SK-N-SH treated with all-trans-retinoic acid at 6 μM for 48 hours (cell line): ENCODE results near the gene EFNB1.

ENCODE experiments used
- ATAC-seq: fragments of 200-7000 bp; cut with Tn5 transposase; 3 replicates; pipeline ENCODE4 v1.9.1; 2020; ENCODE audit warnings: mild to moderate bottlenecking, moderate library complexity
- ARNTL ChIP-seq: fragments of 450-650 bp; formaldehyde crosslinking; IDR thresholded peaks from 2 replicates; pipeline ENCODE4 v1.5.0; 2020; ENCODE audit warnings: low read depth, mild to moderate bottlenecking, moderate library complexity, borderline replicate concordance
- BACH2 ChIP-seq: fragments of 250-450 bp; sonication (Bioruptor Pico); IDR thresholded peaks from 2 replicates; pipeline ENCODE4 v1.9.0; 2021; ENCODE audit warnings: mild to moderate bottlenecking, borderline replicate concordance
- CSDC2 ChIP-seq: fragments of 250-450 bp; sonication (Bioruptor Pico); IDR thresholded peaks from 2 replicates; pipeline ENCODE4 v1.5.0; 2020; ENCODE audit warnings: mild to moderate bottlenecking, moderate library complexity
- ESRRG ChIP-seq: fragments of 250-450 bp; sonication (Bioruptor Pico); IDR thresholded peaks from 2 replicates; pipeline ENCODE4 v1.6.1; 2021; ENCODE audit warnings: mild to moderate bottlenecking
- GLIS3 ChIP-seq: fragments of 250-450 bp; sonication (Bioruptor Pico); IDR thresholded peaks from 2 replicates; pipeline ENCODE4 v1.5.0; 2020; ENCODE audit warnings: mild to moderate bottlenecking, moderate library complexity
- ISL1 ChIP-seq: fragments of 250-450 bp; sonication (Bioruptor Pico); IDR thresholded peaks from 2 replicates; pipeline ENCODE4 v2.1.2; 2022; ENCODE audit warnings: mild to moderate bottlenecking, moderate library complexity
- OSR1 ChIP-seq: fragments of 250-450 bp; sonication (Bioruptor Pico); IDR thresholded peaks from 2 replicates; pipeline ENCODE4 v1.8.0; 2022; ENCODE audit warnings: moderate library complexity, mild to moderate bottlenecking, inconsistent platforms
- PPARA ChIP-seq: fragments of 250-450 bp; sonication (Bioruptor Pico); IDR thresholded peaks from 2 replicates; pipeline ENCODE4 v1.5.0; 2020; ENCODE audit warnings: mild to moderate bottlenecking, borderline replicate concordance
- RARB ChIP-seq: fragments of 250-450 bp; sonication (Bioruptor Pico); IDR thresholded peaks from 2 replicates; pipeline ENCODE4 v1.8.0; 2021; ENCODE audit warnings: mild to moderate bottlenecking, moderate library complexity
- SNAI2 ChIP-seq: fragments of 250-450 bp; sonication (Bioruptor Pico); IDR thresholded peaks from 2 replicates; pipeline ENCODE4 v1.5.0; 2020; ENCODE audit warnings: mild to moderate bottlenecking, moderate library complexity
- TCF4 ChIP-seq: fragments of 250-450 bp; sonication (Bioruptor Pico); IDR thresholded peaks from 2 replicates; pipeline ENCODE4 v1.8.0; 2021; ENCODE audit warnings: mild to moderate bottlenecking, moderate library complexity, borderline replicate concordance
- TOX ChIP-seq: fragments of 250-450 bp; sonication (Bioruptor Pico); IDR thresholded peaks from 2 replicates; pipeline ENCODE4 v1.8.0; 2021; ENCODE audit warnings: mild to moderate bottlenecking, moderate library complexity, borderline replicate concordance
- ZC3H10 ChIP-seq: fragments of 250-450 bp; sonication (Bioruptor Pico); IDR thresholded peaks from 2 replicates; pipeline ENCODE4 v1.5.1; 2021; ENCODE audit warnings: mild to moderate bottlenecking, moderate library complexity
- ZFP3 ChIP-seq: fragments of 250-450 bp; sonication (Bioruptor Pico); IDR thresholded peaks from 2 replicates; pipeline ENCODE4 v1.5.0; 2020; ENCODE audit warnings: mild to moderate bottlenecking, moderate library complexity
- ZFP30 ChIP-seq: fragments of 450-650 bp; formaldehyde crosslinking; IDR thresholded peaks from 2 replicates; pipeline ENCODE4 v1.5.0; 2022; ENCODE audit warnings: mild to moderate bottlenecking, moderate library complexity
- ZNF565 ChIP-seq: fragments of 450-650 bp; formaldehyde crosslinking; conservative IDR thresholded peaks from 2 replicates; pipeline ENCODE4 v1.5.0; 2020; ENCODE audit warnings: low read depth, mild to moderate bottlenecking, moderate library complexity
- ZNF70 ChIP-seq: fragments of 450-650 bp; formaldehyde crosslinking; IDR thresholded peaks from 2 replicates; pipeline ENCODE4 v1.5.0; 2020; ENCODE audit warnings: mild to moderate bottlenecking, moderate library complexity
- ZNF8 ChIP-seq: fragments of 450-650 bp; formaldehyde crosslinking; IDR thresholded peaks from 2 replicates; pipeline ENCODE4 v1.5.0; 2020; ENCODE audit warnings: mild to moderate bottlenecking, moderate library complexity
- TF ChIP-seq, protein P1 (sequence below): fragments of 250-450 bp; sonication (Bioruptor Pico); IDR thresholded peaks from 2 replicates; pipeline ENCODE4 v1.5.1; 2020; ENCODE audit warnings: low read depth, mild to moderate bottlenecking, moderate library complexity
- TF ChIP-seq, protein P2 (sequence below): fragments of 250-450 bp; sonication (Bioruptor Pico); IDR thresholded peaks from 2 replicates; pipeline ENCODE4 v1.5.0; 2020; ENCODE audit warnings: mild to moderate bottlenecking, moderate library complexity
- TF ChIP-seq, protein P3 (sequence below): fragments of 250-450 bp; sonication (Bioruptor Pico); IDR thresholded peaks from 2 replicates; pipeline ENCODE4 v1.8.0; 2021; ENCODE audit warnings: low read depth, mild to moderate bottlenecking, moderate library complexity, borderline replicate concordance
- TF ChIP-seq, protein P4 (sequence below): fragments of 250-450 bp; sonication (Bioruptor Pico); IDR thresholded peaks from 2 replicates; pipeline ENCODE4 v1.5.1; 2021; ENCODE audit warnings: mild to moderate bottlenecking, moderate library complexity
- TF ChIP-seq, protein P5 (sequence below): fragments of 250-450 bp; sonication (Bioruptor Pico); IDR thresholded peaks from 2 replicates; pipeline ENCODE4 v1.8.0; 2020; ENCODE audit warnings: mild to moderate bottlenecking, moderate library complexity, borderline replicate concordance

EFNB1 gene

DNA sequence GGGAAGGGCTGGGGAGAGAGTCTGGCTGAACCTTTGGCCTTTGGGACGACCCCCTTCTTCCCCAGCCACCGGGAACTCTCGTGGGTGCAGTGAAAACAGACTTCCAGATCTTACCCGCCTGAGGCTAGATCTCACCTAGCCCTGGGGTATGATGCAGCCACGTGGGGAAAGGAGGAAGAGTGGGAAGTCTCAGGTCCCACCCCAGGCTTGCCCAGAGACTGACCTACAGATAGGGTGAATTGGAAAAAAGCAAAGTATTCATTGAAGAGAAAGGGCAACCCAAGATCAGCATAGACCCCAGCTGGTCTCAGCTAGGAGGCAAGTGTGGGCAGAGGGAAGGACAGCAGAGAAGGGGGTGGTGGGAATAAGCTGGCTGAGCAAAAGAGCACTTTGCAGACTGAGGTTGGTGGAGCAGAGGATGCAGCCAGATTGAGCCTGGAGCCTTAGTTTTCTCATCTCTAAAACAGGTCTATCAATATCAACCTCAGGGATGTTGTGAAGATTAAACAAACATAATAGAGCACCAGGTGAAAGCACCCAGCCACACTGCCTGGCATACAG is 4.2 kb upstream of the EFNB1 start:
- ATAC-seq = no peak
- TF ChIP-seq ISL1 (CRISPR knock-in tag) = no peak
- TF ChIP-seq PPARA (CRISPR knock-in tag) = no peak
- no peak for TF ChIP-seq TOX
- no peak for TF ChIP-seq GLIS3 (CRISPR knock-in tag)
- TF ChIP-seq SNAI2 (CRISPR knock-in tag) = no peak
- TF ChIP-seq RARB = no peak
- no peak for TF ChIP-seq ARNTL (CRISPR knock-in tag)
- TF ChIP-seq TCF4 (CRISPR knock-in tag) = no peak
- no peak for TF ChIP-seq ZC3H10 (CRISPR knock-in tag)
- TF ChIP-seq, protein P1, sequence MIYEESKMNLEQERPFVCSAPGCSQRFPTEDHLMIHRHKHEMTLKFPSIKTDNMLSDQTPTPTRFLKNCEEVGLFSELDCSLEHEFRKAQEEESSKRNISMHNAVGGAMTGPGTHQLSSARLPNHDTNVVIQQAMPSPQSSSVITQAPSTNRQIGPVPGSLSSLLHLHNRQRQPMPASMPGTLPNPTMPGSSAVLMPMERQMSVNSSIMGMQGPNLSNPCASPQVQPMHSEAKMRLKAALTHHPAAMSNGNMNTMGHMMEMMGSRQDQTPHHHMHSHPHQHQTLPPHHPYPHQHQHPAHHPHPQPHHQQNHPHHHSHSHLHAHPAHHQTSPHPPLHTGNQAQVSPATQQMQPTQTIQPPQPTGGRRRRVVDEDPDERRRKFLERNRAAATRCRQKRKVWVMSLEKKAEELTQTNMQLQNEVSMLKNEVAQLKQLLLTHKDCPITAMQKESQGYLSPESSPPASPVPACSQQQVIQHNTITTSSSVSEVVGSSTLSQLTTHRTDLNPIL (CRISPR knock-in tag) = no peak
- TF ChIP-seq ZNF70 (CRISPR knock-in tag) = no peak
- TF ChIP-seq, protein P2, sequence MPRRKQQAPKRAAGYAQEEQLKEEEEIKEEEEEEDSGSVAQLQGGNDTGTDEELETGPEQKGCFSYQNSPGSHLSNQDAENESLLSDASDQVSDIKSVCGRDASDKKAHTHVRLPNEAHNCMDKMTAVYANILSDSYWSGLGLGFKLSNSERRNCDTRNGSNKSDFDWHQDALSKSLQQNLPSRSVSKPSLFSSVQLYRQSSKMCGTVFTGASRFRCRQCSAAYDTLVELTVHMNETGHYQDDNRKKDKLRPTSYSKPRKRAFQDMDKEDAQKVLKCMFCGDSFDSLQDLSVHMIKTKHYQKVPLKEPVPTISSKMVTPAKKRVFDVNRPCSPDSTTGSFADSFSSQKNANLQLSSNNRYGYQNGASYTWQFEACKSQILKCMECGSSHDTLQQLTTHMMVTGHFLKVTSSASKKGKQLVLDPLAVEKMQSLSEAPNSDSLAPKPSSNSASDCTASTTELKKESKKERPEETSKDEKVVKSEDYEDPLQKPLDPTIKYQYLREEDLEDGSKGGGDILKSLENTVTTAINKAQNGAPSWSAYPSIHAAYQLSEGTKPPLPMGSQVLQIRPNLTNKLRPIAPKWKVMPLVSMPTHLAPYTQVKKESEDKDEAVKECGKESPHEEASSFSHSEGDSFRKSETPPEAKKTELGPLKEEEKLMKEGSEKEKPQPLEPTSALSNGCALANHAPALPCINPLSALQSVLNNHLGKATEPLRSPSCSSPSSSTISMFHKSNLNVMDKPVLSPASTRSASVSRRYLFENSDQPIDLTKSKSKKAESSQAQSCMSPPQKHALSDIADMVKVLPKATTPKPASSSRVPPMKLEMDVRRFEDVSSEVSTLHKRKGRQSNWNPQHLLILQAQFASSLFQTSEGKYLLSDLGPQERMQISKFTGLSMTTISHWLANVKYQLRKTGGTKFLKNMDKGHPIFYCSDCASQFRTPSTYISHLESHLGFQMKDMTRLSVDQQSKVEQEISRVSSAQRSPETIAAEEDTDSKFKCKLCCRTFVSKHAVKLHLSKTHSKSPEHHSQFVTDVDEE (CRISPR knock-in tag) = no peak
- no peak for TF ChIP-seq OSR1 (CRISPR knock-in tag)
- no peak for TF ChIP-seq ZNF565
- no peak for TF ChIP-seq ESRRG (CRISPR knock-in tag)
- TF ChIP-seq, protein P3, sequence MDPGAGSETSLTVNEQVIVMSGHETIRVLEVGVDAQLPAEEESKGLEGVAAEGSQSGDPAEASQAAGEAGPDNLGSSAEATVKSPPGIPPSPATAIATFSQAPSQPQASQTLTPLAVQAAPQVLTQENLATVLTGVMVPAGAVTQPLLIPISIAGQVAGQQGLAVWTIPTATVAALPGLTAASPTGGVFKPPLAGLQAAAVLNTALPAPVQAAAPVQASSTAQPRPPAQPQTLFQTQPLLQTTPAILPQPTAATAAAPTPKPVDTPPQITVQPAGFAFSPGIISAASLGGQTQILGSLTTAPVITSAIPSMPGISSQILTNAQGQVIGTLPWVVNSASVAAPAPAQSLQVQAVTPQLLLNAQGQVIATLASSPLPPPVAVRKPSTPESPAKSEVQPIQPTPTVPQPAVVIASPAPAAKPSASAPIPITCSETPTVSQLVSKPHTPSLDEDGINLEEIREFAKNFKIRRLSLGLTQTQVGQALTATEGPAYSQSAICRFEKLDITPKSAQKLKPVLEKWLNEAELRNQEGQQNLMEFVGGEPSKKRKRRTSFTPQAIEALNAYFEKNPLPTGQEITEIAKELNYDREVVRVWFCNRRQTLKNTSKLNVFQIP (CRISPR knock-in tag) = no peak
- TF ChIP-seq ZFP30 (CRISPR knock-in tag) = no peak

DNA sequence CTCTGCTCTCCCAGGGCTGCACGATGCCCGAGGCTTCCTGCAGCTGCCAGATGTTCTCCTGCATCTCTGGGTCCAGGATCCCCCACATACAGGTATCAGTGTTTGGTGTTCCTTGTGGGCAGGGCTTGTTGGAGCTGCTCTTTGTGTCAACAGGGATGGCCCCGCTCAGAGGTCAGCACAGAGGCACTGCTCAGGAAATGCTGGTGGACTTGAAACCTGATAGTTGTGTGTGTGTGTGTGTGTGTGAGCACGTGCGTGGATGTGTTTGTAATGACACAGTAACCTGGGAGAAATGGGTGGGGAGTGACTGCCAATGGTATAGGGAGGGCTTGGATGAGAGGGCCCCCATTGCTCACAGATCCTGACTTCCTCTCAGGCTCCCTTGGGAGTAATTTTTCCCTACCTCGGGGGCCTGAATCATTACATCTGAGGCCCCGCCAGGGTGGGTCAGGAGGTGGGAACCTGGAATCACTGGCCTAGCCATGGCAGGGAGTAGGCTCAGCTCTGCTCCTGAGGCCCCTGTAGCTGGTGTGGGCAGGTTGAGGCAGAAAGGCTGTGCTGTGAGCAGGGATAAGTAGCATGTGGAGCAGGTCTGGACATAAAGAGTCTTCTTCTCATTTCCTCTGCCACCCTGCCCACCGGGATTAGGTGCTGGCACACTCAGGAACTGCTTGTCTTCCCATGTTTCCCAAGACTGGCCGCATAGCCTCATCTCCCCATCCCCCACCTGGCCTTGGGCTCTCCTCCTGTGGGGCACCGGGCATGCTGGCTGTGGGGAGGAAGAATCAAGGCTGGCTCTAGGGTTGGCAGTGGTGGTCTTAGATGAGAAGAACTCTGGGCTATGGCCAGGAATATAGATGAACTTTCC is 2.5 kb upstream of the EFNB1 start:
- ATAC-seq = no peak
- TF ChIP-seq RARB (no peak), GLIS3 (CRISPR knock-in tag) (no peak), BACH2 (no peak), ZNF70 (CRISPR knock-in tag) (no peak), ZNF8 (CRISPR knock-in tag) (no peak), ZNF565 (no peak), SNAI2 (CRISPR knock-in tag) (no peak), ISL1 (CRISPR knock-in tag) (no peak), ARNTL (CRISPR knock-in tag) (no peak), ZFP3 (CRISPR knock-in tag) (no peak), ZC3H10 (CRISPR knock-in tag) (no peak), ESRRG (CRISPR knock-in tag) (no peak), TOX (no peak), CSDC2 (CRISPR knock-in tag) (no peak)
- TF ChIP-seq, protein P3 (CRISPR knock-in tag) = no peak
- TF ChIP-seq, protein P1 (CRISPR knock-in tag) = no peak
- TF ChIP-seq, protein P4, sequence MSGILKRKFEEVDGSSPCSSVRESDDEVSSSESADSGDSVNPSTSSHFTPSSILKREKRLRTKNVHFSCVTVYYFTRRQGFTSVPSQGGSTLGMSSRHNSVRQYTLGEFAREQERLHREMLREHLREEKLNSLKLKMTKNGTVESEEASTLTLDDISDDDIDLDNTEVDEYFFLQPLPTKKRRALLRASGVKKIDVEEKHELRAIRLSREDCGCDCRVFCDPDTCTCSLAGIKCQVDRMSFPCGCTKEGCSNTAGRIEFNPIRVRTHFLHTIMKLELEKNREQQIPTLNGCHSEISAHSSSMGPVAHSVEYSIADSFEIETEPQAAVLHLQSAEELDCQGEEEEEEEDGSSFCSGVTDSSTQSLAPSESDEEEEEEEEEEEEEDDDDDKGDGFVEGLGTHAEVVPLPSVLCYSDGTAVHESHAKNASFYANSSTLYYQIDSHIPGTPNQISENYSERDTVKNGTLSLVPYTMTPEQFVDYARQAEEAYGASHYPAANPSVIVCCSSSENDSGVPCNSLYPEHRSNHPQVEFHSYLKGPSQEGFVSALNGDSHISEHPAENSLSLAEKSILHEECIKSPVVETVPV (CRISPR knock-in tag) = no peak
- TF ChIP-seq, protein P5, sequence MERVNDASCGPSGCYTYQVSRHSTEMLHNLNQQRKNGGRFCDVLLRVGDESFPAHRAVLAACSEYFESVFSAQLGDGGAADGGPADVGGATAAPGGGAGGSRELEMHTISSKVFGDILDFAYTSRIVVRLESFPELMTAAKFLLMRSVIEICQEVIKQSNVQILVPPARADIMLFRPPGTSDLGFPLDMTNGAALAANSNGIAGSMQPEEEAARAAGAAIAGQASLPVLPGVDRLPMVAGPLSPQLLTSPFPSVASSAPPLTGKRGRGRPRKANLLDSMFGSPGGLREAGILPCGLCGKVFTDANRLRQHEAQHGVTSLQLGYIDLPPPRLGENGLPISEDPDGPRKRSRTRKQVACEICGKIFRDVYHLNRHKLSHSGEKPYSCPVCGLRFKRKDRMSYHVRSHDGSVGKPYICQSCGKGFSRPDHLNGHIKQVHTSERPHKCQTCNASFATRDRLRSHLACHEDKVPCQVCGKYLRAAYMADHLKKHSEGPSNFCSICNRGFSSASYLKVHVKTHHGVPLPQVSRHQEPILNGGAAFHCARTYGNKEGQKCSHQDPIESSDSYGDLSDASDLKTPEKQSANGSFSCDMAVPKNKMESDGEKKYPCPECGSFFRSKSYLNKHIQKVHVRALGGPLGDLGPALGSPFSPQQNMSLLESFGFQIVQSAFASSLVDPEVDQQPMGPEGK (CRISPR knock-in tag) = no peak
- TF ChIP-seq, all 23 proteins: peak for 0
